GM20431 (cell line): ENCODE data around the gene PCDHGC3.

Experiments
- in situ Hi-C: fragments of 300-500 bp; cut with MseI, MboI; formaldehyde crosslinking; loops from one replicate; pipeline ENCODE4 v1.15.0; 2020; ENCODE audit warnings: low sequenced_read_pairs; ENCODE audit not compliant: unreplicated experiment

PCDHGC3 gene

GRCh38 chr5:141484641-141485311, 9.0 kb downstream of the PCDHGC3 start, which contains the start of gene PCDHGC4:
PCDHGC4 (plus strand) TSS chr5:141485030; CDS start chr5:141485174, 144 bp downstream.
- in situ Hi-C loops, result no loop called here

DNA sequence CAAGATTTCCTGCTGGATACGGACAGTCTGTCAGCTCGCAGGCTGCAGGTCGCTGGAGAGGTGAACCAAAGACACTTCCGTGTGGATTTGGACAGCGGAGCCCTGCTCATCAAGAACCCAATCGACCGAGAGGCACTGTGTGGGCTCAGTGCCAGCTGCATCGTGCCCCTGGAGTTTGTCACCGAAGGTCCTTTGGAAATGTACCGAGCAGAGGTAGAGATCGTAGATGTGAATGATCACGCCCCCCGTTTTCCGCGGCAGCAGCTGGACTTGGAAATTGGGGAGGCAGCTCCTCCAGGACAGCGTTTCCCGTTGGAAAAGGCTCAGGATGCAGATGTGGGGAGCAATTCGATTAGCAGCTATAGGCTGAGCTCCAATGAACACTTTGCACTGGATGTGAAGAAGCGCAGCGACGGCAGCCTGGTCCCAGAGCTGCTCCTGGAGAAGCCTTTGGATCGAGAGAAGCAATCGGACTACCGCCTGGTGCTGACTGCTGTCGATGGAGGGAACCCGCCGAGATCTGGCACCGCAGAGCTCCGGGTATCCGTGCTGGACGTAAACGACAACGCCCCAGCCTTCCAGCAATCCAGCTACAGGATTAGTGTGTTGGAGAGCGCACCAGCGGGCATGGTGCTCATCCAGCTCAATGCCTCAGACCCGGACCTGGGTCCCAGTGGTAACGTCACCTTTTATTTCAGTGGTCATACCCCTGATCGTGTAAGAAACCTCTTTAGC, 9.7 kb downstream of the PCDHGC3 start:
- in situ Hi-C loops, result no loop called here

DNA sequence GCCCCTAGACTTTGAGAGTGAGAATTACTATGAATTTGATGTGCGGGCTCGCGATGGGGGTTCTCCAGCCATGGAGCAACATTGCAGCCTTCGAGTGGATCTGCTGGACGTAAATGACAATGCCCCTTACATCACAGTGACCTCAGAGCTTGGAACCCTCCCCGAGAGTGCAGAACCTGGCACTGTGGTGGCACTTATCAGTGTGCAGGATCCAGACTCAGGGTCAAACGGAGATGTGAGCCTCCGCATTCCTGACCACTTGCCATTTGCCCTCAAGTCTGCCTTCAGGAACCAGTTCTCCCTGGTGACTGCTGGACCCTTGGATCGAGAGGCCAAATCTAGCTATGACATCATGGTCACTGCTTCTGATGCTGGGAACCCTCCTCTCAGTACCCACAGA, 10.3 kb downstream of the PCDHGC3 start:
- in situ Hi-C loops, result no loop called here

GRCh38 chr5:141487131-141487530, 11.4 kb downstream of the PCDHGC3 start:
- in situ Hi-C loops, result no loop called here

DNA sequence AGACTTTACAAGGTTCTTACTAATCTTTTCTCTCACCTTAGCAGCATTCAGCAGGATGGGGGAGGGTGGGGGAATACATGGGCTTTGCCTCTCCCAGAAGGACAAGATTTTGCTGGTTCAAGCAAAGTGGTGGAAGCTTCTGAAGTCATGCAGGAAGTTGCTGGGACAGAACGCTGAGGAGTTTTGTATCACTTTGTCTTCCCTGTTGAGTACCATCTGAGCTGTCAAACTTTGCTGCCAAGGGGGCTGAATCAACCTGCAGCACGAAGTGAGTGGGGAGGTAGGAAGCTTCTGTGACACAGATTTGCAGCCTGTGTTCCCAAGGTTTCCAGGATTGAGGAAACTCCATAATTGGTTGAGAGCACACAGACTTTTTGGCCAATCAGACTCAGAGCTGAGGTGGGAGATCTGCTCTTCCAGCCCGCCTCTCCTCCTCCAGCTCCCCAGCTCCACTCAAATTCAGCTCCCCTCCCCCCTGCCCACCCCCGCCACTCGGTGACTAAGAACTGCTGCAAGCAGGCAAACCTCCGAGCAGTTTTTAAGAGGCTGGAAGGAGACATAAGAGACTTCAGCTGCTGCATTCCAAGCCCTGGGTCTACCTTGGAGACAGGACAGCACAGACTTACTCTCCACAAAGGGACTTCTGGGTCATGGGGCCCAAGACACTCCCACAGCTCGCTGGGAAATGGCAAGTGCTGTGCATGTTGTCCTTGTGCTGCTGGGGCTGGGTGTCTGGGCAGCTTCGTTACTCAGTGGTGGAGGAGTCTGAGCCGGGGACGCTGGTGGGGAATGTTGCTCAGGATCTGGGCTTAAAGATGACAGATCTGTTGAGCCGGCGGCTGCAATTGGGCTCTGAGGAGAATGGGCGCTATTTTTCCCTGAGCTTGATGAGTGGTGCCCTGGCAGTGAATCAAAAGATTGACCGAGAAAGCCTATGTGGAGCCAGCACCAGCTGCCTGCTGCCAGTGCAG, 13.1 kb downstream of the PCDHGC3 start, which contains the start of gene PCDHGC5:
Gene PCDHGC5, plus strand, starts transcription at position 491 of the 971 bp plus-strand sequence. Its CDS starts 160 bp downstream, at position 651.
- in situ Hi-C loops, result no loop called here

GRCh38 chr5:141489841-141490240, 14.1 kb downstream of the PCDHGC3 start:
- in situ Hi-C loops, result no loop called here

DNA sequence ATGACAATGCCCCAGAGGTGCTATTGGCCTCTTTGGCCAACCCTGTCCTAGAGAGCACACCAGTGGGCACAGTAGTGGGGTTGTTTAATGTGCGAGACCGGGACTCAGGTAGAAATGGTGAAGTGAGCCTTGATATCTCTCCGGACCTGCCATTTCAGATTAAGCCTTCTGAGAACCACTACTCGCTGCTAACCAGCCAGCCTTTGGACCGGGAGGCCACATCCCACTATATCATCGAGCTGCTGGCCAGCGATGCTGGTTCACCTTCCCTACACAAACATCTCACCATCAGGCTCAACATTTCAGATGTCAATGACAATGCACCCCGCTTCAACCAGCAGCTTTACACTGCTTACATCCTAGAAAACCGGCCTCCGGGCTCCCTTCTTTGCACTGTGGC, 14.5 kb downstream of the PCDHGC3 start:
- in situ Hi-C loops, result no loop called here

DNA sequence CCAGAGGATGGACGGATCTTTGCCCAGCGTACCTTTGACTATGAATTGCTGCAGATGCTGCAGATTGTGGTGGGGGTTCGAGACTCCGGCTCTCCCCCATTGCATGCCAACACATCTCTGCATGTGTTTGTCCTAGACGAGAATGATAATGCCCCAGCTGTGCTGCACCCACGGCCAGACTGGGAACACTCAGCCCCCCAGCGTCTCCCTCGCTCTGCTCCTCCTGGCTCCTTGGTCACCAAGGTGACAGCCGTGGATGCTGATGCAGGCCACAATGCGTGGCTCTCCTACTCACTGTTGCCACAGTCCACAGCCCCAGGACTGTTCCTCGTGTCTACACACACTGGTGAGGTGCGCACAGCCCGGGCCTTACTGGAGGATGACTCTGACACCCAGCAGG, 15.0 kb downstream of the PCDHGC3 start:
- in situ Hi-C loops, result no loop called here

GRCh38 chr5:141491323-141492167, 15.8 kb downstream of the PCDHGC3 start:
- in situ Hi-C loops, result no loop called here

DNA sequence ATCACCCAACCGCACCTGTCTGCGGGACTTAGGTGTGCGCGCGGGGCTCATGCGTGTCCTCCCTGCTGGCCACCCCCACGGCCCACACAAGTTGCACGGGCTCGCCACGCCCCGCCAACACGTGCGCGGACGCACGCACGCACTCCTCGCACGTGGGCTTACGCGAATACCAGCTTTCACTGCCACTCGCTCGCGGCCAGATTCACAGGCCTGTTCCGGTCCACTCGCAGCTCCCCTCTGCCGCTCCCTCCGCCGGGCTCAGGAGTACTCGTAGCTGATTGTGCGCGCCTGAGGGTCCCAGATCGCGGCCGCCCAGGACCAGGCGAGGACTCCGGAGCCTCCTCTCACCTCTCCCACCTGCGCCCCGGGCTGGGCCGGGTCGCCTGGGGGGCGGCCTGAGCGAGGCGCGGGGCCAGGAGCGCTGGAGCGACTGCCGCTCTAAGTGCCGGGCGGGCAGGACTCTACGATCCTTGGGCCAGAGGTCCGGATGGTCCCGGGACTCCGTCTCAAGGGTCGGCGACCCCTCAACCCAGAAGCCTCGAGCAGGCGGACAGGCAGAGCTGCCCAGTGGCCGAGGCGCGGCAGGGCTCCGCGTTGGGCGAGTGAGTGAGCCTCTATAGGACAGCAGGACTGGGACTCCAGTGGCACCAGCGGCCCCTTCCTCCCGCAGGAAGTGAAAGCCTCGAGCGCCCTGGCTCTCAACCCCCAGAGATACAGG, 16.6 kb downstream of the PCDHGC3 start:
- in situ Hi-C loops, result no loop called here

DNA sequence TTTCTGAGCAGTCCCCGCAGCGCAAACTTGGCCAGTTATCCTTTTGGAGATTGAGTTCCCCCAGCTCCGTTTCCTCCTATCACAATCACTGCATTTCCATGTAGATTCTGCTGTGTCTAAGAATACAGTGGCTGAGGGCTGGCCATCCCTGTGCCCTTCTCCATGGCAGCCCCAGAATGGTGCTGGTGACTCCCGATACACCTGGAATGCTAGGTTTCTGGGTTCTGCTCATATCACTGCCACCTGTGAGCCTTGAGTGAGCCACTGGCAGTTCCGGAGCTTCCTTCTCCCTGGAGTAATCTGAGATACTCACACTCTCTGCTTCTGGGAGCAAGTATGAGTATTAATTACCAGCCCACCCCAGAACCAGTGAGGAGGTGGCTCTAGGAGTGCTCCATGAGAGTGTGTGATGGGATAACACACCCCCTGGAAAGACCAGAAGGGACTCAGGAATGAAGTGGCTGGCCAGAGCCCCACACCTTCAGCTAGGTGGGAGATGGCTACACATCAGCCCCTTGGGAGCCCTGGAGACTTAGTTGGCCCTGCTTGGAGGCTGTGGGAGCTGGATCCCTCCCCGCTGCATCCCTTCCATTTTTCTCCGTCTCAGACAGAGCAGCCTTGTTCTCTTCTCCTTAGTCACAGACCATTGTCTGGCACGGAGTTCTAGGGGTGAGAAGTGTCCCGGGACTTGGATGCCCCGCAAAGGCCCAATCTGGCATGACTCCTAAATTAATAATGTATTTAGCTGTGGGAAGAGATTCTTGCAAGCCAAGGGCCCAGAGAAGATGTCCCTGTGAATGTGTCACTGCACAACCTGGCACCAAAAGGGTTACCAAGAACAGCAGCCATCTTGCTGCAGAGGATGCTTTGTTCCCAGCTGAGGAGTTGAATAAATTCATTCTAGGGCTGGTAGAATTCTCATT, 18.0 kb downstream of the PCDHGC3 start:
- in situ Hi-C loops, result no loop called here

GRCh38 chr5:141494761-141495452, 19.1 kb downstream of the PCDHGC3 start:
- in situ Hi-C loops, result no loop called here

DNA sequence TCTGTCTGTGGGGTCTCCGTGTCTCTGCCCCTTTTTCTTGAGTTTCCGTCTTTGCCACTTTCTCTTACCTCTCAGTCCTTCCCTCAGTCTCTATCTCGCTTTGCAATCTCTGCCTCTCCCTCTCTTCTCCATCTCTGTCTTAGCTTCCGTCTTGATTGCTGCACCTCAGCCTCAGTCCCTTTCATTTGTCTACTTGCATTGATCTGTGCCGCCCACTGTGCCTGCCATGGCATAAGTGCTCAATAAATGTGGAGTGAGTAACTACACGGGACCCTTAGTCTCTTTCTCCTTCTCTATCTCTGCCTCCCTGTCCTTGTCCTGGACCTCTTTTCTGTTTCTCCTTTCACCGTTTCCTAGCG, 19.7 kb downstream of the PCDHGC3 start:
- in situ Hi-C loops, result no loop called here

GRCh38 chr5:141496038-141496437, 20.3 kb downstream of the PCDHGC3 start:
- in situ Hi-C loops, result no loop called here

GRCh38 chr5:141501761-141502160, 26.0 kb downstream of the PCDHGC3 start:
- in situ Hi-C loops, result no loop called here

DNA sequence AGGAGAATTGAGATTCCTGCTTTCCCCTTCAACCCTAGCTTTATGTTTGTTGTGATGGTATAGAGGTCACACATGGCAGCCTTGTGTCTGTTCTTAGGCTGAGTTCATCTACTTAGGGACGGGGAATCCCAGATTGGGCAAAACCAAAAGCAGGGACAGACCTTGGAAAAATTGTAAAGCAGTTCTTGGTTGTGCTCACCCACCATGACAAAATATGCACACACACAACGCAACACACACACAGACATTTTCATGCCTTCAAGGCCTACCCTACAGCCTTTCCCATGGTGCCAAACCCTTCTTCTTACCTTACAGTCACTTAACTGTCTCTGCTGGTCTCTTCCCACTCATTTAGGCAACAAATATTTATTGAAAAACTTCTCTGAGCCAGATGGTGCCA, 27.9 kb downstream of the PCDHGC3 start:
- in situ Hi-C loops, result no loop called here

DNA sequence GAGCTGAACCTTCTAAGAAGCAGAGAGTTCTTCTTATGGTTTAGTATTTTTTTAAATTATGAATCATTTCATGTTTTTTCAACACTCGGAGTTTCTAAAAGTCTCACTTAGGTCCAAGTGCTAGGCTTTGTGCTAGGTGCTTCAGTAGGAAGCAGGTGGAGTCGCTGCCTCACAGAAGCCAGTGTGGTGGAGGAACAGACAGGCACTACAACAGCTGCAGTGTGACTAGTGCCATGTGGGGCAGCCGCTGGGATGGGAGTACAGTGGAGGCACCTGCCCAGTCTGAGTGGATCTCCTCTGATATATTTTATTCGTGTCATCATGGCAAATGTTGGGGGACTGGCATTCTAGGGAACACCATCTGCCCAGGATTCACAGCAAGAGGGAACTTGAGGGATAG, 28.4 kb downstream of the PCDHGC3 start:
- in situ Hi-C loops, result no loop called here
